ENCODE data around the gene SHISA8.

DNA sequence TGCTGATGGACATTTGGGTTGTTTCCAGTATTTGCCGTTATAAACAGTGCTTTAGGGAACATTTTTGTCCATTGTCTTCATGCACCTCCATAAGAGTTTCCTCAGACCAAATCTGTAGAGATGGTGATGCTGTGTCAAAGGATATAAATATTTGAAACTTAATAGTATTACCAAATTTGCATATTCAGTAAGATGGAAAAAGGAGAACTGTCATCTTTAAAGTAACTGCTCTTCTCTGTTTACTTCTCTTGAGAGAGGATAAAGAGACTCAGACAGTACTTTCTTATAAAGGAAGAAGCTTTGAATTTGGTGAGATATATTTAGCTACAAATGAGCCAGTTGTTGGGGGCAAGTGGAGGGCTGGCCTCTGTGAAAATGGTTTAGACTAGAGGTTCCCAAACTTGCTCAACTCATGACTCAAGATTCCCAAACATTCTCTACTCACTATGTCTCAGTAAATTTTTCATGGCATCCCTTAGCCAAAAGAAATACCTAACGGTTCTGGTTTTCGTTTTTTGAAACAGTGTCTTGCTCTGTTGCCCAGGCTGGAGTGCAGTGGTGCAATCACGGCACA is 26.2 kb downstream of the SHISA8 start:
- TF ChIP-seq, protein P1, sequence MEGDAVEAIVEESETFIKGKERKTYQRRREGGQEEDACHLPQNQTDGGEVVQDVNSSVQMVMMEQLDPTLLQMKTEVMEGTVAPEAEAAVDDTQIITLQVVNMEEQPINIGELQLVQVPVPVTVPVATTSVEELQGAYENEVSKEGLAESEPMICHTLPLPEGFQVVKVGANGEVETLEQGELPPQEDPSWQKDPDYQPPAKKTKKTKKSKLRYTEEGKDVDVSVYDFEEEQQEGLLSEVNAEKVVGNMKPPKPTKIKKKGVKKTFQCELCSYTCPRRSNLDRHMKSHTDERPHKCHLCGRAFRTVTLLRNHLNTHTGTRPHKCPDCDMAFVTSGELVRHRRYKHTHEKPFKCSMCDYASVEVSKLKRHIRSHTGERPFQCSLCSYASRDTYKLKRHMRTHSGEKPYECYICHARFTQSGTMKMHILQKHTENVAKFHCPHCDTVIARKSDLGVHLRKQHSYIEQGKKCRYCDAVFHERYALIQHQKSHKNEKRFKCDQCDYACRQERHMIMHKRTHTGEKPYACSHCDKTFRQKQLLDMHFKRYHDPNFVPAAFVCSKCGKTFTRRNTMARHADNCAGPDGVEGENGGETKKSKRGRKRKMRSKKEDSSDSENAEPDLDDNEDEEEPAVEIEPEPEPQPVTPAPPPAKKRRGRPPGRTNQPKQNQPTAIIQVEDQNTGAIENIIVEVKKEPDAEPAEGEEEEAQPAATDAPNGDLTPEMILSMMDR (IDR thresholded peaks at IDR 0.05; ENCODE audit: insufficient read depth, low read length, poor library complexity, severe bottlenecking): no peak
- no peak for TF ChIP-seq EZH2phosphoT487 (conservative IDR thresholded peaks at IDR 0.05; ENCODE audit: low read length)

All from SU-DHL-6 (cell line).